Suprapubic skin (tissue), 4 donors: Measurements from ENCODE around the gene MXI1.

Experiments
- CTCF ChIP-seq, 2 donors: fragments of 200-600 bp in 1 of 2; fragments of 450-650 bp in 1 of 2; sonication (generic) in 1 of 2; IDR thresholded peaks; one replicate each; pipeline ENCODE4 v1.5.1; 2016 to 2019; ENCODE audit warnings: antibody characterized with exemption in 2 of 2, mild to moderate bottlenecking in 1 of 2, moderate library complexity in 1 of 2
- POLR2A ChIP-seq, 2 donors: fragments of 450-650 bp; IDR thresholded peaks; one replicate each; pipeline ENCODE4 v1.6.1; 2017; ENCODE audit warnings: antibody characterized with exemption in 2 of 2, mild to moderate bottlenecking in 2 of 2, moderate library complexity in 2 of 2
- POLR2AphosphoS5 ChIP-seq, 3 donors: sonication (generic); formaldehyde crosslinking; IDR thresholded peaks; one replicate each; pipeline ENCODE4 v1.6.1; 2017; ENCODE audit warnings: antibody characterized with exemption in 3 of 3

GRCh38 chr10:110312206-110312605, 104.8 kb downstream of the MXI1 start:
- TF ChIP-seq CTCF (IDR thresholded peaks at IDR 0.05) (no peak), POLR2AphosphoS5 (IDR thresholded peaks at IDR 0.05) (no peak), POLR2A (IDR thresholded peaks at IDR 0.05) (no peak)
